Stomach (tissue), 4 donors: ENCODE data around the gene TLCD3A.

Experiments used
- EP300 ChIP-seq: sonication (generic); formaldehyde crosslinking; IDR thresholded peaks from one replicate; pipeline ENCODE4 v1.6.1; 2017; ENCODE audit warnings: antibody characterized with exemption
- POLR2A ChIP-seq, 4 donors: fragments of 450-650 bp; IDR thresholded peaks; one replicate each; pipeline ENCODE4 v1.6.1; 2016; ENCODE audit warnings: antibody characterized with exemption in 4 of 4, control low read depth in 2 of 4, mild to moderate bottlenecking in 1 of 4, moderate library complexity in 1 of 4
- POLR2AphosphoS5 ChIP-seq, 3 donors: sonication (generic); formaldehyde crosslinking; IDR thresholded peaks; one replicate each; pipeline ENCODE4 v1.6.1; 2016; ENCODE audit warnings: antibody characterized with exemption in 3 of 3
- TF ChIP-seq, protein P1 (sequence below), 7 experiments: fragments of 450-650 bp in 4 of 7; fragments of 200-600 bp in 3 of 7; sonication (generic) in 3 of 7; IDR thresholded peaks; one replicate each; pipeline ENCODE4 v1.5.1; 2016 to 2019; ENCODE audit warnings: antibody characterized with exemption in 7 of 7, control low read depth in 2 of 7, mild to moderate bottlenecking in 1 of 7

DNA sequence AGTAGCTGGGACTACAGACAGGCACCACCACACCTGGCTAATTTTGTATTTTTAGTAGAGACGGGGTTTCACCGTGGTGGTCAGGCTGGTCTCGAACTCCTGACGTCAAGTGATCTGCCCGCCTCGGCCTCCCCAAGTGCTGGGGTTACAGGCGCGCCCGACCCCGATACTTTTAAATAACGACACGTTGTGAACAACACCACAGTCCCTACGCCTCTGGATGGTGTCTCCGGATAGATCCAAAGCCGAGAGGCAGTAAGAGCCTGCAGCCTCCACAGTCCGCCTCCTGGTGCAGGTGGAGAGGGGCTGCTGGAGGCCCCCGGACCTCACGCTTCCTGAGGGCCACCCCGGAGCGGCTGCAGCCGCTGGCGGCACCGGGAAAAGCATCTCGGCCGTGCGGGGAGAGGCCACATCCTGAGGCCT lies 741 bp upstream of the TLCD3A start:
- TF ChIP-seq POLR2AphosphoS5 (IDR thresholded peaks at IDR 0.05) (no peak), POLR2A (IDR thresholded peaks at IDR 0.05) (no peak), EP300 (no peak)
- TF ChIP-seq, protein P1, sequence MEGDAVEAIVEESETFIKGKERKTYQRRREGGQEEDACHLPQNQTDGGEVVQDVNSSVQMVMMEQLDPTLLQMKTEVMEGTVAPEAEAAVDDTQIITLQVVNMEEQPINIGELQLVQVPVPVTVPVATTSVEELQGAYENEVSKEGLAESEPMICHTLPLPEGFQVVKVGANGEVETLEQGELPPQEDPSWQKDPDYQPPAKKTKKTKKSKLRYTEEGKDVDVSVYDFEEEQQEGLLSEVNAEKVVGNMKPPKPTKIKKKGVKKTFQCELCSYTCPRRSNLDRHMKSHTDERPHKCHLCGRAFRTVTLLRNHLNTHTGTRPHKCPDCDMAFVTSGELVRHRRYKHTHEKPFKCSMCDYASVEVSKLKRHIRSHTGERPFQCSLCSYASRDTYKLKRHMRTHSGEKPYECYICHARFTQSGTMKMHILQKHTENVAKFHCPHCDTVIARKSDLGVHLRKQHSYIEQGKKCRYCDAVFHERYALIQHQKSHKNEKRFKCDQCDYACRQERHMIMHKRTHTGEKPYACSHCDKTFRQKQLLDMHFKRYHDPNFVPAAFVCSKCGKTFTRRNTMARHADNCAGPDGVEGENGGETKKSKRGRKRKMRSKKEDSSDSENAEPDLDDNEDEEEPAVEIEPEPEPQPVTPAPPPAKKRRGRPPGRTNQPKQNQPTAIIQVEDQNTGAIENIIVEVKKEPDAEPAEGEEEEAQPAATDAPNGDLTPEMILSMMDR (IDR thresholded peaks at IDR 0.05): no peak
